Measurements from ENCODE around the gene ACOXL.

- TF ChIP-seq EP300 (IDR thresholded peaks at IDR 0.05) (no peak), CTCF (IDR thresholded peaks at IDR 0.05) (no peak)
Observed at GRCh38 chr2:110735366-110735765, 3.0 kb downstream of the ACOXL start.

All from ovary (tissue), 3 donors.